NCI-H1436 (cell line): ENCODE data around the gene COX14.
A peak's percentile ranks its signal among the peaks of the same experiment; 100 is the strongest.
"Not testable (repeated sequence)": the region's sequence is repeated elsewhere in the genome, so short reads cannot be mapped to it uniquely, and the experiment has no call there.

ENCODE experiments used
- DNase-seq: peaks from one replicate; lab custom pipeline; 2025; lab: John Stamatoyannopoulos, UW

Gene COX14

GRCh38 chr12:50154947-50155346, 42.9 kb downstream of the COX14 start:
- DNase-seq: not testable (repeated sequence)

- no peak for DNase-seq
Measured at GRCh38 chr12:50156641-50157040, 44.6 kb downstream of the COX14 start.

- no peak for DNase-seq
Measured at GRCh38 chr12:50157259-50157658, 45.2 kb downstream of the COX14 start.

GRCh38 chr12:50160643-50161042, 48.6 kb downstream of the COX14 start:
- no peak for DNase-seq

GRCh38 chr12:50162230-50162629, 50.2 kb downstream of the COX14 start:
- DNase-seq: no peak

- no peak for DNase-seq
Measured at GRCh38 chr12:50164963-50165362, 52.9 kb downstream of the COX14 start.

- no peak for DNase-seq
Measured at GRCh38 chr12:50166799-50167048, 54.7 kb downstream of the COX14 start.

- peak; percentile 98 for DNase-seq
Measured at GRCh38 chr12:50167049-50167828, 55.2 kb downstream of the COX14 start, which contains the start of gene CERS5. Gene CERS5, minus strand, starts transcription at chr12:50167369. Its CDS starts 72 bp downstream, at chr12:50167297.
